Transverse colon (tissue), 4 donors: ENCODE data around the gene C17orf100. TPM values are rescaled to one million over a fixed set of nuclear protein-coding genes. Genes with fewer than 3 reads are reported as not detected.

ENCODE experiments used
- DNase-seq: peaks from one replicate; pipeline ENCODE4 v3.0.0-alpha.2; 2019
- H3K27ac ChIP-seq, 4 donors: fragments of 200-600 bp; sonication (generic); 2 replicates each; pipeline ENCODE4 v1.5.1; 2016 to 2018; ENCODE audit warnings: inconsistent platforms in 4 of 4
- H3K27me3 ChIP-seq: fragments of 200-600 bp; sonication (generic); 2 replicates; pipeline ENCODE4 v1.5.1; 2017; ENCODE audit warnings: inconsistent platforms
- H3K36me3 ChIP-seq, 4 donors: fragments of 200-600 bp; sonication (generic); 2 replicates each; pipeline ENCODE4 v1.5.1; 2017 to 2019; ENCODE audit warnings: inconsistent platforms in 4 of 4
- H3K4me1 ChIP-seq, 4 donors: fragments of 200-600 bp; sonication (generic); 2 replicates each; pipeline ENCODE4 v1.5.1; 2017 to 2020; ENCODE audit warnings: inconsistent platforms in 4 of 4
- H3K4me3 ChIP-seq, 4 donors: fragments of 200-600 bp; sonication (generic); 1 replicate in 1 of 4; 2 replicates in 3 of 4; pipeline versions ENCODE4 v1.5.1 to v1.6.1; 2017 to 2019; ENCODE audit warnings: inconsistent platforms in 4 of 4
- H3K9me3 ChIP-seq, 2 donors: fragments of 200-600 bp; sonication (generic); 2 replicates each; pipeline ENCODE4 v1.5.1; 2017 to 2019; ENCODE audit warnings: inconsistent platforms in 2 of 2
- EP300 ChIP-seq: sonication (generic); formaldehyde crosslinking; IDR thresholded peaks from one replicate; pipeline ENCODE4 v1.6.1; 2017; ENCODE audit warnings: antibody characterized with exemption, low read depth
- POLR2A ChIP-seq: fragments of 450-650 bp; IDR thresholded peaks from one replicate; pipeline ENCODE4 v1.6.1; 2016; ENCODE audit warnings: antibody characterized with exemption, mild to moderate bottlenecking, moderate library complexity
- POLR2AphosphoS5 ChIP-seq, 3 donors: sonication (generic); formaldehyde crosslinking; IDR thresholded peaks; one replicate each; pipeline ENCODE4 v1.6.1; 2016; ENCODE audit warnings: antibody characterized with exemption in 3 of 3
- WGBS, 2 donors: methylation state at CpG; one replicate each; pipeline ENCODE4 v1.1.5; 2018; ENCODE audit warnings: low coverage in 1 of 2; 5-methylcytosine and 5-hydroxymethylcytosine counted together
- in situ Hi-C, 4 donors: fragments of 200-750 bp; cut with MboI; loops; one replicate each; pipeline versions ENCODE4 v1.15.0 to v1.15.1; 2017; ENCODE audit warnings: low sequenced_read_pairs in 3 of 4, low pct_ligation_motif_present in 1 of 4, low pct_unique_long_range_greater_than_20kb in 1 of 4
- intact Hi-C: fragments of 100-400 bp; cut with DNase I; formaldehyde crosslinking; loops from one replicate; pipeline ENCODE4 v1.15.1; 2023; ENCODE audit warnings: low total_unique reads
- total RNA-seq, 4 donors: library from RNA; depleted of rRNA; stranded (reverse); fragments of >200 nt; gene quantifications; one replicate each; pipeline ENCODE4 v1.1.0, GENCODE V29; 2016
- TF ChIP-seq, protein P1 (sequence below), 5 experiments: fragments of 200-600 bp in 3 of 5; fragments of 450-650 bp in 2 of 5; sonication (generic) in 3 of 5; IDR thresholded peaks; 1 replicate in 2 of 5; 2 replicates in 3 of 5; pipeline ENCODE4 v1.5.1; 2016 to 2017; ENCODE audit warnings: antibody characterized with exemption in 5 of 5, inconsistent platforms in 3 of 5, mild to moderate bottlenecking in 2 of 5, moderate library complexity in 1 of 5

Gene C17orf100
- total RNA-seq, 4 donors from 2014 or later = 1.4 to 1.7 TPM; not detected in 2

- H3K27me3 ChIP-seq = no peaks in the 10 kb centered on the region
- TF ChIP-seq POLR2AphosphoS5 (IDR thresholded peaks at IDR 0.05) = no peak
- TF ChIP-seq, protein P1, sequence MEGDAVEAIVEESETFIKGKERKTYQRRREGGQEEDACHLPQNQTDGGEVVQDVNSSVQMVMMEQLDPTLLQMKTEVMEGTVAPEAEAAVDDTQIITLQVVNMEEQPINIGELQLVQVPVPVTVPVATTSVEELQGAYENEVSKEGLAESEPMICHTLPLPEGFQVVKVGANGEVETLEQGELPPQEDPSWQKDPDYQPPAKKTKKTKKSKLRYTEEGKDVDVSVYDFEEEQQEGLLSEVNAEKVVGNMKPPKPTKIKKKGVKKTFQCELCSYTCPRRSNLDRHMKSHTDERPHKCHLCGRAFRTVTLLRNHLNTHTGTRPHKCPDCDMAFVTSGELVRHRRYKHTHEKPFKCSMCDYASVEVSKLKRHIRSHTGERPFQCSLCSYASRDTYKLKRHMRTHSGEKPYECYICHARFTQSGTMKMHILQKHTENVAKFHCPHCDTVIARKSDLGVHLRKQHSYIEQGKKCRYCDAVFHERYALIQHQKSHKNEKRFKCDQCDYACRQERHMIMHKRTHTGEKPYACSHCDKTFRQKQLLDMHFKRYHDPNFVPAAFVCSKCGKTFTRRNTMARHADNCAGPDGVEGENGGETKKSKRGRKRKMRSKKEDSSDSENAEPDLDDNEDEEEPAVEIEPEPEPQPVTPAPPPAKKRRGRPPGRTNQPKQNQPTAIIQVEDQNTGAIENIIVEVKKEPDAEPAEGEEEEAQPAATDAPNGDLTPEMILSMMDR (IDR thresholded peaks at IDR 0.05) = no peak
- no peak for TF ChIP-seq POLR2A
- no peak for TF ChIP-seq EP300
- peak overlapping the region; percentile 73 to 92 (median 78) for H3K4me3 ChIP-seq
- H3K27ac ChIP-seq = peak overlapping the region; percentile 85 to 94 (median 92)
- intact Hi-C loops (loop anchor here (5.0 kb wide), 1 partner anchor 1558 kb away; no protein-coding TSS in a partner anchor), in situ Hi-C loops (loop anchor here (25.0 kb wide), 2 partner anchors 178 to 372 kb away; partner anchors contain the start of genes BCL6B (in 1 of the 4) and RNASEK (in 1 of the 4))
- H3K36me3 ChIP-seq = no peaks in the 10 kb centered on the region
- peak; percentile 47 for DNase-seq
- H3K9me3 ChIP-seq = no peaks in the 10 kb centered on the region
- peaks cover 20 to 33% (median 30%) of the 10 kb centered on the region in 4 donors for H3K4me1 ChIP-seq
- 1% methylated on average over 59 of the region's 67 CpGs; no CpG with 5 or more reads in 1 of the 2 donors for WGBS, 2 donors
These were observed 11.7 kb upstream of the C17orf100 start for GRCh38 chr17:6639586-6640535.

DNA sequence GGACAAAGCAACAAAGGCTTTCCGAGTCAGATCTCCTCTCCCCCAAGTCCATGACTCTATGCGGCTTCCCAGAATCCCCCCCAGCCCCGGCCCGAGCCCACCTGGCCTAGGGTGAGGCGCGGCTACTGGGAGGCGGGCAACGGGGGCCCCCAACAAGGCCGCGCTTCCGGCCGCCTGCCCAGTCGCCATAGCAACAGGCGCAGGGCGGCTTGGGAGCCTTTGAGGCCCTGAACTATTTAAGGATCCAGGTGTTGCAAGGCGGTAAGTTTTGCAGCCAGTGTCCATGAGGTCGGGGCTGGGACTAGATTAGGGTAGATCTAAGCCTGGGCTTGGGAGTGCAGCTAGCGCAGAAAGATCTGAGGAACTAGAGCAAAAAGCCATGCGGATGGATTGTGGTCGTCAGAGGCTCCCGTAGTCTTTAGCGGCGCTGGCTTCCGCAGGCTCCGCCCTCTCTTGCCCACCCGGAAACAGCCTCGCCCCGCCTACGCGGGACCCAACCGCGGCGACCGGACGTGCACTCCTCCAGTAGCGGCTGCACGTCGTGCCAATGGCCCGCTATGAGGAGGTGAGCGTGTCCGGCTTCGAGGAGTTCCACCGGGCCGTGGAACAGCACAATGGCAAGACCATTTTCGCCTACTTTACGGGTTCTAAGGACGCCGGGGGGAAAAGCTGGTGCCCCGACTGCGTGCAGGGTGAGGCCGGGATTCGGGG lies 10.9 kb upstream of the C17orf100 start, which contains the start of the genes KIAA0753 and TXNDC17:
TSS of gene KIAA0753 (minus strand) at position 176 of the 711 bp plus-strand sequence. CDS start 5,608 bp downstream, outside the sequence.
TSS of gene TXNDC17 (plus strand) at position 525 of the 711 bp plus-strand sequence. CDS start at position 548, 23 bp downstream.
- H3K36me3 ChIP-seq = no peaks in the 10 kb centered on the region
- H3K27ac ChIP-seq = peak within 1 kb of the TSS; percentile 85 to 94 (median 92)
- intact Hi-C loops (no loop called here), in situ Hi-C loops (loop anchor here (25.0 kb wide), 2 partner anchors 178 to 372 kb away; partner anchors contain the start of genes BCL6B (in 1 of the 4) and RNASEK (in 1 of the 4))
- peaks cover 20 to 33% (median 30%) of the 10 kb centered on the region in 4 donors for H3K4me1 ChIP-seq
- TF ChIP-seq, protein P1 (IDR thresholded peaks at IDR 0.05) = no peak
- TF ChIP-seq POLR2AphosphoS5 (IDR thresholded peaks at IDR 0.05) = peak; percentile 95 to 98 (median 98)
- no peak for TF ChIP-seq EP300
- peak; percentile 95 for TF ChIP-seq POLR2A
- DNase-seq = peak; percentile 94
- H3K9me3 ChIP-seq = no peaks in the 10 kb centered on the region
- peak within 1 kb of the TSS; percentile 73 to 92 (median 78) for H3K4me3 ChIP-seq
- H3K27me3 ChIP-seq = no peaks in the 10 kb centered on the region
- 0% methylated on average over 35 of the region's 52 CpGs; no CpG with 5 or more reads in 1 of the 2 donors for WGBS, 2 donors

DNA sequence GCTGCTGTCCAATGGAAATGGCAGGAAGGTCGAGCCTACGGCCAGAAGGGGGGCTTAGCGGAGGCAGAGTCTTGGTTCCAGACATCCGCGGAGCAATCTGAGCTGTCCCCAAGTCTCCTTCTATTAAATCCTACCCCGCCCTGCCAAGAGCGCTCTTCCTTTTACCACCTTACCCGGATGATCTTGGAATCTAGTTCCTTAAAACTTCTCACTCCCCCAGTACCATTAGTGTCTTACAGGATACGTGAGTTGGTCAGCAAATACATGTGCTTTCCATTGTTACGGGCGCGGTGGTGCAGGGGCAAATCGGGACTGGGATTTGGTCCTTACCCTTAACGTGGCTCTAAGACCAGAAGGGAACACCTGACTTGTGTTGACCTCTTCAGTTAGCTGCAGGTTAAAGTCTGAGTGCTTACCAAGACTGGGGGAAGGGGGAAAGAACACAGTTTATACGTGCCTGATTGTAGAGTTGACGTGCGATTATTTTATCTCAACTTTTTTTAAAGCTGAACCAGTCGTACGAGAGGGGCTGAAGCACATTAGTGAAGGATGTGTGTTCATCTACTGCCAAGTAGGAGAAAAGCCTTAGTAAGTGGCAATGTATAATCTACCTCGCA lies 10.2 kb upstream of the C17orf100 start:
- intact Hi-C loops = no loop called here
- in situ Hi-C loops = loop anchor here (25.0 kb wide), 2 partner anchors 179 to 371 kb away; partner anchors contain the start of genes BCL6B (in 1 of the 4) and RNASEK (in 1 of the 4)
- H3K4me1 ChIP-seq = peaks cover 20 to 33% (median 27%) of the 10 kb centered on the region in 4 donors
- TF ChIP-seq POLR2A (peak; percentile 14), EP300 (no peak), POLR2AphosphoS5 (IDR thresholded peaks at IDR 0.05) (no peak)
- TF ChIP-seq, protein P1 (IDR thresholded peaks at IDR 0.05) = no peak
- peaks cover 0 to 5% (median 0%) of the 10 kb centered on the region in 4 donors for H3K36me3 ChIP-seq
- peak overlapping the region; percentile 73 to 92 (median 78) for H3K4me3 ChIP-seq
- no peak for DNase-seq
- H3K9me3 ChIP-seq = no peaks in the 10 kb centered on the region
- WGBS, 2 donors = 2 to 11% methylated on average over 5 to 20 of the region's 20 CpGs
- H3K27ac ChIP-seq = peak overlapping the region; percentile 85 to 94 (median 92)
- no peaks in the 10 kb centered on the region for H3K27me3 ChIP-seq
